GM13977 (cell line): ENCODE measurements around the gene KRT35.
A peak's percentile ranks its signal among the peaks of the same experiment; 100 is the strongest.

Experiments
- DNase-seq: peaks from one replicate; pipeline ENCODE4 v3.0.0; 2012; ENCODE audit warnings: low spot score
- CTCF ChIP-seq: IDR thresholded peaks from 2 replicates; pipeline ENCODE4 v1.5.1; 2012; ENCODE audit warnings: mild to moderate bottlenecking, control low read depth; ENCODE audit not compliant: insufficient read depth; ENCODE audit errors: extremely low read depth, missing control alignments
- in situ Hi-C: fragments of 300-500 bp; cut with MboI; formaldehyde crosslinking; loops from one replicate; pipeline ENCODE4 v1.12.0; 2022; ENCODE audit warnings: low sequenced_read_pairs, low pct_unique_long_range_greater_than_20kb, mixed read lengths, inconsistent platforms; ENCODE audit not compliant: unreplicated experiment

The KRT35 gene

GRCh38 chr17:41496803-41497484 is 16.0 kb upstream of the KRT35 start:
- TF ChIP-seq CTCF: peak; percentile 52
- in situ Hi-C loops: loop anchor here (25.0 kb wide), 1 partner anchor 90 kb away; the partner anchor contains the start of gene KRT14
- DNase-seq: peak; percentile 71

GRCh38 chr17:41494524-41494923 is 13.6 kb upstream of the KRT35 start:
- DNase-seq: no peak
- in situ Hi-C loops: loop anchor here (25.0 kb wide), 1 partner anchor 93 kb away; the partner anchor contains the start of gene KRT14
- no peak for TF ChIP-seq CTCF

GRCh38 chr17:41492771-41493170 is 11.8 kb upstream of the KRT35 start:
- in situ Hi-C loops: loop anchor here (25.0 kb wide), 1 partner anchor 95 kb away; the partner anchor contains the start of gene KRT14
- TF ChIP-seq CTCF: no peak
- no peak for DNase-seq

GRCh38 chr17:41492351-41492750 is 11.4 kb upstream of the KRT35 start:
- no peak for DNase-seq
- in situ Hi-C loops: loop anchor here (25.0 kb wide), 1 partner anchor 95 kb away; the partner anchor contains the start of gene KRT14
- no peak for TF ChIP-seq CTCF

- no peak for DNase-seq
- no peak for TF ChIP-seq CTCF
These were observed 10.5 kb upstream of the KRT35 start for GRCh38 chr17:41491476-41491875.

GRCh38 chr17:41490000-41490990 is 9.3 kb upstream of the KRT35 start:
- no peak for DNase-seq
- TF ChIP-seq CTCF: no peak
- in situ Hi-C loops: loop anchor here (25.0 kb wide), 1 partner anchor 97 kb away; the partner anchor contains the start of gene KRT14

More at GRCh38 chr17:41491476-41491875, 10.5 kb upstream of the KRT35 start:
- in situ Hi-C loops: loop anchor here (25.0 kb wide), 1 partner anchor 96 kb away; the partner anchor contains the start of gene KRT14
